ENCODE measurements around the gene LYPD6. TPM values are rescaled to one million over a fixed set of nuclear protein-coding genes. Genes with fewer than 3 reads are reported as not detected.

LYPD6 gene
- total RNA-seq, 1 experiment from 2014 or later = 2.4 TPM

GRCh38 chr2:149290662-149291061 lies 39.7 kb upstream of the LYPD6 start:
- Histone ChIP-seq H3K4me1 (ENCODE audit: insufficient read depth, low read length) (no peaks in the 10 kb centered on the region), H2AFZ (ENCODE audit: low read length) (no peak overlapping the region), H3K4me3 (ENCODE audit: low read length) (no peak overlapping the region), H3F3A (ENCODE audit: low read length, unreplicated experiment) (no peaks in the 10 kb centered on the region), H3K4me2 (ENCODE audit: low read length) (no peak overlapping the region), H4K20me1 (ENCODE audit: low read length) (no peaks in the 10 kb centered on the region), H3K9me2 (replicated peaks; ENCODE audit: low read length) (no peaks in the 10 kb centered on the region), H3K9ac (ENCODE audit: low read length) (no peak overlapping the region), H3K9me3 (ENCODE audit: low read length) (no peaks in the 10 kb centered on the region), H3K36me3 (ENCODE audit: low read depth, low read length) (no peaks in the 10 kb centered on the region), H3K27me3 (ENCODE audit: low read length) (peaks cover 61% of the 10 kb centered on the region), H3K79me2 (ENCODE audit: low read length) (no peaks in the 10 kb centered on the region), H3K27ac (ENCODE audit: low read length) (no peak overlapping the region)
- POLR2A ChIA-PET (ENCODE audit: unreplicated experiment) = no interaction called here
- intact Hi-C loops (cut with micrococcal nuclease) = no loop called here
- DNase-seq (no peak), ATAC-seq (no peak)
- TF ChIP-seq CTCF (conservative IDR thresholded peaks at IDR 0.05; ENCODE audit: low read depth, low read length) = no peak
- TF ChIP-seq EZH2phosphoT487 (IDR thresholded peaks at IDR 0.05; ENCODE audit: borderline replicate concordance, low read length) = no peak
- TF ChIP-seq EZH2 (IDR thresholded peaks at IDR 0.05; ENCODE audit: low read length, unreplicated experiment) = no peak
- CTCF ChIA-PET = no interaction called here
- no TSS peak for BruUV-seq (replicated peaks)

GRCh38 chr2:149291881-149292280 lies 38.5 kb upstream of the LYPD6 start:
- no peaks in the 10 kb centered on the region for H3K79me2 ChIP-seq (ENCODE audit: low read length)
- H4K20me1 ChIP-seq (ENCODE audit: low read length) = no peaks in the 10 kb centered on the region
- BruUV-seq (replicated peaks) = no TSS peak
- H3K36me3 ChIP-seq (ENCODE audit: low read depth, low read length) = no peaks in the 10 kb centered on the region
- H3K9me3 ChIP-seq (ENCODE audit: low read length) = no peaks in the 10 kb centered on the region
- ChIA-PET CTCF (no interaction called here), POLR2A (ENCODE audit: unreplicated experiment) (no interaction called here)
- H3K9me2 ChIP-seq (replicated peaks; ENCODE audit: low read length) = no peaks in the 10 kb centered on the region
- TF ChIP-seq CTCF (conservative IDR thresholded peaks at IDR 0.05; ENCODE audit: low read depth, low read length) (no peak), EZH2phosphoT487 (IDR thresholded peaks at IDR 0.05; ENCODE audit: borderline replicate concordance, low read length) (no peak), EZH2 (IDR thresholded peaks at IDR 0.05; ENCODE audit: low read length, unreplicated experiment) (no peak)
- H3F3A ChIP-seq (ENCODE audit: low read length, unreplicated experiment) = no peaks in the 10 kb centered on the region
- no peak overlapping the region for H3K9ac ChIP-seq (ENCODE audit: low read length)
- ATAC-seq = no peak
- no peak overlapping the region for H3K4me2 ChIP-seq (ENCODE audit: low read length)
- no peaks in the 10 kb centered on the region for H3K4me1 ChIP-seq (ENCODE audit: insufficient read depth, low read length)
- intact Hi-C loops (cut with micrococcal nuclease) = no loop called here
- no peak overlapping the region for H3K27ac ChIP-seq (ENCODE audit: low read length)
- DNase-seq = no peak
- peaks cover 64% of the 10 kb centered on the region for H3K27me3 ChIP-seq (ENCODE audit: low read length)
- H2AFZ ChIP-seq (ENCODE audit: low read length) = no peak overlapping the region
- no peak overlapping the region for H3K4me3 ChIP-seq (ENCODE audit: low read length)

- Histone ChIP-seq H3K9me2 (replicated peaks; ENCODE audit: low read length) (no peaks in the 10 kb centered on the region), H3K27ac (ENCODE audit: low read length) (no peak overlapping the region), H3K4me1 (ENCODE audit: insufficient read depth, low read length) (no peaks in the 10 kb centered on the region), H3K9ac (ENCODE audit: low read length) (no peak overlapping the region), H3K9me3 (ENCODE audit: low read length) (no peaks in the 10 kb centered on the region), H2AFZ (ENCODE audit: low read length) (no peak overlapping the region), H3K79me2 (ENCODE audit: low read length) (no peaks in the 10 kb centered on the region), H3F3A (ENCODE audit: low read length, unreplicated experiment) (no peaks in the 10 kb centered on the region), H3K4me3 (ENCODE audit: low read length) (no peak overlapping the region), H3K4me2 (ENCODE audit: low read length) (no peak overlapping the region), H4K20me1 (ENCODE audit: low read length) (no peaks in the 10 kb centered on the region), H3K27me3 (ENCODE audit: low read length) (peaks cover 62% of the 10 kb centered on the region), H3K36me3 (ENCODE audit: low read depth, low read length) (no peaks in the 10 kb centered on the region)
- ATAC-seq = no peak
- ChIA-PET CTCF (no interaction called here), POLR2A (ENCODE audit: unreplicated experiment) (no interaction called here)
- no peak for TF ChIP-seq EZH2 (IDR thresholded peaks at IDR 0.05; ENCODE audit: low read length, unreplicated experiment)
- TF ChIP-seq EZH2phosphoT487 (IDR thresholded peaks at IDR 0.05; ENCODE audit: borderline replicate concordance, low read length) = no peak
- TF ChIP-seq CTCF (conservative IDR thresholded peaks at IDR 0.05; ENCODE audit: low read depth, low read length) = no peak
- intact Hi-C loops (cut with micrococcal nuclease) = no loop called here
- BruUV-seq (replicated peaks) = no TSS peak
- no peak for DNase-seq
Observed at GRCh38 chr2:149296031-149296430, 34.4 kb upstream of the LYPD6 start.
